OCI-LY7 (cell line): Measurements from ENCODE around the gene HID1.

Experiments used
- CTCF ChIP-seq: fragments of 200-600 bp; sonication (generic); conservative IDR thresholded peaks from 2 replicates; pipeline ENCODE4 v1.5.1; 2014; ENCODE audit warnings: mild to moderate bottlenecking, antibody characterized with exemption, low read length, moderate library complexity, mixed read lengths
- EZH2phosphoT487 ChIP-seq: fragments of 200-600 bp; sonication (generic); IDR thresholded peaks from 2 replicates; pipeline ENCODE4 v1.6.1; 2018; ENCODE audit warnings: low read depth, borderline replicate concordance, mild to moderate bottlenecking, mixed run types, antibody characterized with exemption, low read length, moderate library complexity, mixed read lengths

- TF ChIP-seq CTCF, result no peak
- no peak for TF ChIP-seq EZH2phosphoT487
Observed at GRCh38 chr17:74964246-74964761, 8.3 kb downstream of the HID1 start.
